ENCODE measurements around the gene RAB11FIP4.

Gene RAB11FIP4

GRCh38 chr17:31477417-31478055 lies 86.1 kb downstream of the RAB11FIP4 start:
- TF ChIP-seq ZFX (IDR thresholded peaks at IDR 0.05; ENCODE audit: borderline replicate concordance) (no peak), CTCF (IDR thresholded peaks at IDR 0.05) (no peak)
- H3K27ac ChIP-seq, result no peak overlapping the region

- no peak overlapping the region for H3K27ac ChIP-seq
- TF ChIP-seq CTCF (IDR thresholded peaks at IDR 0.05), result no peak
- no peak for TF ChIP-seq ZFX (IDR thresholded peaks at IDR 0.05; ENCODE audit: borderline replicate concordance)
Measured at GRCh38 chr17:31479062-31479408, 87.6 kb downstream of the RAB11FIP4 start.

GRCh38 chr17:31479524-31479923 lies 88.0 kb downstream of the RAB11FIP4 start:
- TF ChIP-seq ZFX (IDR thresholded peaks at IDR 0.05; ENCODE audit: borderline replicate concordance) (no peak), CTCF (IDR thresholded peaks at IDR 0.05) (no peak)
- H3K27ac ChIP-seq, result no peak overlapping the region

- no peak for TF ChIP-seq CTCF (IDR thresholded peaks at IDR 0.05)
- no peak for TF ChIP-seq ZFX (IDR thresholded peaks at IDR 0.05; ENCODE audit: borderline replicate concordance)
- H3K27ac ChIP-seq, result no peak overlapping the region
Measured at GRCh38 chr17:31480067-31480466, 88.6 kb downstream of the RAB11FIP4 start.

GRCh38 chr17:31480904-31481782 lies 89.7 kb downstream of the RAB11FIP4 start:
- H3K27ac ChIP-seq, result no peak overlapping the region
- no peak for TF ChIP-seq ZFX (IDR thresholded peaks at IDR 0.05; ENCODE audit: borderline replicate concordance)
- TF ChIP-seq CTCF (IDR thresholded peaks at IDR 0.05), result no peak

GRCh38 chr17:31481783-31482081 lies 90.3 kb downstream of the RAB11FIP4 start:
- H3K27ac ChIP-seq, result no peak overlapping the region
- no peak for TF ChIP-seq CTCF (IDR thresholded peaks at IDR 0.05)
- TF ChIP-seq ZFX (IDR thresholded peaks at IDR 0.05; ENCODE audit: borderline replicate concordance), result no peak

GRCh38 chr17:31484821-31485220 lies 93.3 kb downstream of the RAB11FIP4 start:
- no peak overlapping the region for H3K27ac ChIP-seq
- TF ChIP-seq ZFX (IDR thresholded peaks at IDR 0.05; ENCODE audit: borderline replicate concordance), result no peak
- no peak for TF ChIP-seq CTCF (IDR thresholded peaks at IDR 0.05)

Data from 22Rv1 (cell line).